Fibroblast of lung (primary cell): ENCODE measurements around the gene GPR155. TPM values are rescaled to one million over a fixed set of nuclear protein-coding genes. Genes with fewer than 3 reads are reported as not detected.

ENCODE experiments used
- DNase-seq, 2 donors: peaks; one replicate each; pipeline versions ENCODE4 v3.0.0 to v3.0.0-alpha.2; 2010; ENCODE audit warnings: low read depth in 2 of 2
- H2AFZ ChIP-seq: 2 replicates; pipeline ENCODE4 v1.5.1; 2012; ENCODE audit warnings: low read length, control low read depth, inconsistent platforms
- H3K27ac ChIP-seq: 2 replicates; pipeline ENCODE4 v1.5.1; 2011; ENCODE audit warnings: low read length, control low read depth; ENCODE audit not compliant: insufficient read depth
- H3K27me3 ChIP-seq: 2 replicates; pipeline ENCODE4 v1.5.1; 2011; ENCODE audit warnings: mild to moderate bottlenecking, low read length; ENCODE audit not compliant: control insufficient read depth, insufficient read depth
- H3K36me3 ChIP-seq: 2 replicates; pipeline ENCODE4 v1.5.1; 2011; ENCODE audit warnings: low read length; ENCODE audit not compliant: control insufficient read depth, insufficient read depth
- H3K4me1 ChIP-seq: 2 replicates; pipeline ENCODE4 v1.5.1; 2011; ENCODE audit warnings: low read length; ENCODE audit not compliant: control insufficient read depth, insufficient read depth; ENCODE audit errors: extremely low read depth
- H3K4me2 ChIP-seq: 2 replicates; pipeline ENCODE4 v1.5.1; 2011; ENCODE audit warnings: low read length, control low read depth; ENCODE audit not compliant: insufficient read depth; ENCODE audit errors: extremely low read depth
- H3K4me3 ChIP-seq, 4 experiments: fragments of 200-600 bp in 1 of 4; sonication (generic) in 1 of 4; replicated peaks in 1 of 4; 2 replicates each; pipeline ENCODE4 v1.5.1; 2011 to 2016; ENCODE audit warnings: low read length in 4 of 4, low read depth in 3 of 4, mild to moderate bottlenecking in 3 of 4, control low read depth in 2 of 4, inconsistent platforms in 1 of 4, mixed read lengths in 1 of 4; ENCODE audit not compliant: insufficient read depth in 1 of 4; ENCODE audit errors: control extremely low read depth in 1 of 4
- H3K79me2 ChIP-seq: 2 replicates; pipeline ENCODE4 v1.5.1; 2012; ENCODE audit warnings: mild to moderate bottlenecking, low read length, inconsistent platforms; ENCODE audit not compliant: control insufficient read depth, insufficient read depth
- H3K9ac ChIP-seq: 2 replicates; pipeline ENCODE4 v1.5.1; 2011; ENCODE audit warnings: mild to moderate bottlenecking, low read length, control low read depth; ENCODE audit not compliant: insufficient read depth
- H3K9me3 ChIP-seq: 2 replicates; pipeline ENCODE4 v1.5.1; 2012; ENCODE audit warnings: low read depth, low read length; ENCODE audit not compliant: control insufficient read depth, insufficient read depth
- H4K20me1 ChIP-seq: 2 replicates; pipeline ENCODE4 v1.5.1; 2011; ENCODE audit warnings: low read length; ENCODE audit not compliant: control insufficient read depth, insufficient read depth; ENCODE audit errors: extremely low read depth
- CTCF ChIP-seq, 2 donors: IDR thresholded peaks in 1 of 2; conservative IDR thresholded peaks in 1 of 2; 1 replicate in 1 of 2; 2 replicates in 1 of 2; pipeline ENCODE4 v1.5.1; 2011 to 2012; ENCODE audit warnings: low read length in 2 of 2, control low read depth in 1 of 2, inconsistent platforms in 1 of 2, low read depth in 1 of 2, mild to moderate bottlenecking in 1 of 2
- EZH2 ChIP-seq: IDR thresholded peaks from 2 replicates; pipeline ENCODE4 v1.5.1; 2012; ENCODE audit warnings: low read length, control low read depth, mild to moderate bottlenecking; ENCODE audit errors: missing control alignments
- polyA plus RNA-seq, 2 donors: library from polyadenylated mRNA; depleted of rRNA in 1 of 2; stranded (reverse) in 1 of 2; unstranded in 1 of 2; fragments of >200 nt; gene quantifications; 2 replicates each; pipeline ENCODE4 v1.2.1, GENCODE V29; 2011 to 2012; ENCODE audit warnings: missing spikeins in 1 of 2
- total RNA-seq: library from RNA; depleted of rRNA; stranded (reverse); fragments of >200 nt; gene quantifications from 2 replicates; pipeline ENCODE4 v1.2.1, GENCODE V29; 2014

The GPR155 gene
- total and polyA plus RNA-seq, 2 donors (not counting 1 experiment from before 2014, with no cell fraction given), result 5.1 to 6.4 TPM

DNA sequence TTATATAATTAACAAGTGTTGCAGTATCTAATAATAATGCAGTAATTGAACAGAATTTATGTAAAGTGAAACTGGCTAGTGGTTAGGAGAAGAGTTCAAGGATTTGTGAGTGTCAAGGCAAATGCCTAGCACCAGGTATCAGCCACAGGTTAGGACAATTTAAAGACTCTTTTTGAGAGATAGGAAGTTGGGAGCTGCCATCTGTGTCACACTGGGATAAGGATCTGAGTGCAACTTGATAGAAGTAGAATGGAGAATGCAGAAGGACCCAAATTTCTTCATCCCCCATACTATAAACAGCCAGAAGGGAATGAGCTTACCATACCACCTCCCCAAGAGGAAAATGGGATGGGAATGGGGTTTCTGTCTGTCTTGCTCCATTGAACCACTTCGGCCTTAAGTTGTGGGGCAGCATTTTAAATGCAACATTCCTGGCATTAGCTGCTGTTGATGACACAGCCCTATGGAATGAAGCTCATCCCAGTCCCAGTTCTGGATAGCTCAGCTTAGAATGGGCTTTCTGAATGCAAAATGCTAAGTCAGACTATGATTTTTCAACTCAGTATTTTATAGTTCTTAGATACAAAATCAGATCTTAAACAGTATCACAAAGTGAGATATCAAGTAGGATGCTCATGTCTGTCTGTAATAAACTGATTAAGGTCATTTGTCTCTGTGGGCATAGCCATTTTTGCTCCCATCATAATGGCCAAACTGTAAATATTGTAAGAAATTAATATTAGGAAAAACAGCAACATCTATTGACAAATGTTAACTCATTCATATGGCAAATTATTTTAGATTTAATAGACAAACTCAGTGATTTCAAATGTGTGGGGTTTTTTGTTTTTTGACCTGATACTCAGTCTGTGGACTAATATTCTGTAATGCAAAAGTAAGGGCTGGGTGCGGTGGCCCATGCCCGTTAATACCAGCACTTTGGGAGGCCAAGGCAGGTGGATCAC lies 44.0 kb downstream of the GPR155 start:
- Histone ChIP-seq H4K20me1 (no peaks in the 10 kb centered on the region), H3K9ac (no peak overlapping the region), H2AFZ (peak overlapping the region; percentile 77), H3K9me3 (no peaks in the 10 kb centered on the region), H3K4me2 (peak overlapping the region; percentile 52), H3K4me1 (peaks cover 7% of the 10 kb centered on the region), H3K27ac (no peak overlapping the region), H3K36me3 (no peaks in the 10 kb centered on the region), H3K79me2 (no peaks in the 10 kb centered on the region), H3K27me3 (no peaks in the 10 kb centered on the region), H3K4me3 (no peak overlapping the region)
- DNase-seq, result peak; percentile 83 to 88
- no peak for TF ChIP-seq EZH2
- TF ChIP-seq CTCF (conservative IDR thresholded peaks at IDR 0.05 in 1 of 2, IDR thresholded peaks at IDR 0.05 in 1 of 2; ENCODE audit: low read depth in 1 of 2, low read length in 2 of 2), result no peak

DNA sequence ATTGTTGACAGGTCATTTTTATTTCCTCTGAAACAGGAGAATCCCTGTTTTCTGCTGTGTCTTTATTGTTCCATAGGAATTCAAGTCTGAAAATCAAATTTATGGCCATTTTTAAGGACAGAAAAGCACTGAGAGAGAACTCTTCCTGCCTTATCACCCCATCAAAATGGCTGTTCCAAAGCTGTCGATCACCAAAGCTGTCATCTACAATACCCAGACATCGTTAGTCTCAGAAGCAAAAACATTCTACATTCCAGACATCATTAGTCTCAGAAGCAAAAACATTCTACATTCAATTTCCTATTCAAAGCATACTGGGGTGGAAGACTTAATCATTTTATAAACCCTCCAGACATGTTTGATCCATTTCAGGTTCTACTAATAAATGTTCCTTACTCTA lies 46.9 kb downstream of the GPR155 start:
- Histone ChIP-seq H3K27ac (no peak overlapping the region), H4K20me1 (no peaks in the 10 kb centered on the region), H3K9ac (no peak overlapping the region), H3K36me3 (no peaks in the 10 kb centered on the region), H3K9me3 (no peaks in the 10 kb centered on the region), H2AFZ (no peak overlapping the region), H3K4me3 (no peak overlapping the region), H3K79me2 (no peaks in the 10 kb centered on the region), H3K4me1 (peaks cover 7% of the 10 kb centered on the region), H3K4me2 (no peak overlapping the region), H3K27me3 (no peaks in the 10 kb centered on the region)
- TF ChIP-seq EZH2 (no peak), CTCF (conservative IDR thresholded peaks at IDR 0.05 in 1 of 2, IDR thresholded peaks at IDR 0.05 in 1 of 2; ENCODE audit: low read depth in 1 of 2, low read length in 2 of 2) (no peak)
- DNase-seq, result no peak

DNA sequence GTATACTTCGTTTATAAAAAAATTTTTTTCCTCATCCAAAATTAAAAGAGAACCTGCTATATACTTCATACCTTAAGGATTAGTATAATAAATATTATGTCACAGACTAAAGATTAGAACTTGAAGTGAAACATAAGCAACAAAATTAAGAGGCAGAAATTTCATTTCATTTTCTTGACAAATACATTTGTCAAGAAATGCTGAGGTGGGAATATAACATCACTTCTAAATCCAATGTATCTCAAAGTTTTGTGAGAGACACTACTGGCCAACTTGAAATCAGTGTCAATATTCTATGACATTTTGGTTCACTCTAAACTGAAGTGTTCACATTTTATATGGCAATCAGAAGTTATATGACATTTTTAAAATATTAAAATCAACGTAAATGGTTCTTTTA lies 47.5 kb downstream of the GPR155 start:
- Histone ChIP-seq H4K20me1 (no peaks in the 10 kb centered on the region), H3K9me3 (no peaks in the 10 kb centered on the region), H3K27ac (no peak overlapping the region), H3K27me3 (no peaks in the 10 kb centered on the region), H3K4me3 (no peak overlapping the region), H3K9ac (no peak overlapping the region), H3K79me2 (no peaks in the 10 kb centered on the region), H2AFZ (no peak overlapping the region), H3K4me2 (no peak overlapping the region), H3K36me3 (no peaks in the 10 kb centered on the region), H3K4me1 (peaks cover 7% of the 10 kb centered on the region)
- DNase-seq, result no peak
- TF ChIP-seq CTCF (conservative IDR thresholded peaks at IDR 0.05 in 1 of 2, IDR thresholded peaks at IDR 0.05 in 1 of 2; ENCODE audit: low read depth in 1 of 2, low read length in 2 of 2) (no peak), EZH2 (no peak)
